H7 (cell line): Measurements from ENCODE around the gene ZBTB7C. TPM values are rescaled to one million over a fixed set of nuclear protein-coding genes. Genes with fewer than 3 reads are reported as not detected.

Source experiments
- DNase-seq: peaks from one replicate; pipeline ENCODE4 v3.0.0; 2012
- H3K27me3 ChIP-seq: 2 replicates; pipeline ENCODE4 v1.6.0; 2011; ENCODE audit warnings: mild to moderate bottlenecking, low read length; ENCODE audit not compliant: control insufficient read depth, insufficient read depth
- H3K36me3 ChIP-seq: replicated peaks from 2 replicates; pipeline ENCODE4 v1.5.1; 2011; ENCODE audit warnings: low read length; ENCODE audit not compliant: control insufficient read depth, insufficient read depth
- H3K4me3 ChIP-seq: 2 replicates; pipeline ENCODE4 v1.5.1; 2011; ENCODE audit warnings: low read depth, mild to moderate bottlenecking, control low read depth, low read length, moderate library complexity; ENCODE audit not compliant: insufficient read depth
- total RNA-seq: library from RNA; depleted of rRNA; stranded (reverse); fragments of >200 nt; shearing (Covaris generic); gene quantifications from 2 replicates; pipeline ENCODE4 v1.2.3, GENCODE V29; 2014

Gene ZBTB7C
- total RNA-seq, 1 experiment from 2014 or later: 0.38 TPM

DNA sequence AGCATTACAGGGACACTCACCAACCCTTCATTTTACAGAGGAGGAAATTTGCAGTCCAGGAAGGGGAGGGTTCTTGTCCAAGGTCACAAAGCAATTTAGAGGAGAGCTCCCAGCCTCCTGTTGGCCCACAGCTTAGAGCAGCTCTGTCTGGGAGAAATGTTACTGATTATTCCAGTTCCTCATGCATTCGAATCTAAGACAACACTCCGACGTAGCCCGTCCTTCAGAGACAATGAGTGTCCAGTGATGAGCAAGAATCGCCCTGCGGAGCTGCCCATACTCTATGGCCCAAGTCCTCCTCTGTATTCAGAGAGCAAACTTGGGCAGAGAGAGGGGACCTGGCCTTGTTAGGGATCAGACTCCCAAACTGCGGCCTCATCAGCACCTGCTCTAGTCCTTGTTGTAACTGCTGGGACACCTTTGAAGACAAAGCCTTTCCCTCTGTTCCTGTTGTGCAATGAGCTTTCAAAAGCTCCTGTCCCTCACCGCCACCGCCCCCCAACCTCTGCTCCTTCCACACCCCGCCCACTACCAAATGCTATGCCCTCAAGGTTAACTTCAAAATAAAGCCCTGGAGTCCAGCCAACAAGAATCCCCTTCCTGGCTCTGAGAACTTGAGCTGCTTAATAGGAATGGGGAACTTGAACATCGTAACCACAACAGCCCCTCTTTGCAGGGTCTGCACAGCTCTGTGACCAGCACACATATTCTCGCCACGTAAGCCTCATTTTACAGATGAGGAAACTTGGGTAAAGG lies 243.9 kb downstream of the ZBTB7C start:
- H3K4me3 ChIP-seq: no peak overlapping the region
- H3K36me3 ChIP-seq: no peaks in the 10 kb centered on the region
- DNase-seq: no peak
- peaks cover 4% of the 10 kb centered on the region for H3K27me3 ChIP-seq

DNA sequence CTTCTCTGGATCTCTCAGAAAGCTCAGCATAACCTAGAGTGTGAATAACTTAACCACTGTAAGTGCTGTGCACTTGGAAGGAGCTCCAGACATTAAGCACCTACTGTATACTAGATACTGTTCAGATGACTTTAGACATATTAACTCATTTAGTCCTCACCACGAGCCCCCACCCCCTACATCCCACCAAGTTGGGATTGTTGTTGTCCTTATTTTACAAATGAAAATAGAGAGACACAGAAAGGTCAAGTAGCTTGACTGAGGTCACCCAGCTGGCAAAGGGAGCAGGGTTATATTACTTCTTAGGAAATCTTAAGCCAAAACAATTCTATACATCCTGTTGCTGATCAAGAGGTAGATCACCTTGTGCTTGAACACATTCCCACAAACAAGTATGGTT lies 244.5 kb downstream of the ZBTB7C start:
- DNase-seq: no peak
- Histone ChIP-seq H3K27me3 (peaks cover 10% of the 10 kb centered on the region), H3K4me3 (no peak overlapping the region), H3K36me3 (no peaks in the 10 kb centered on the region)

GRCh38 chr18:48164116-48164515 lies 245.1 kb downstream of the ZBTB7C start:
- no peak for DNase-seq
- peaks cover 15% of the 10 kb centered on the region for H3K27me3 ChIP-seq
- H3K4me3 ChIP-seq: no peak overlapping the region
- no peaks in the 10 kb centered on the region for H3K36me3 ChIP-seq

- Histone ChIP-seq H3K36me3 (no peaks in the 10 kb centered on the region), H3K27me3 (peaks cover 18% of the 10 kb centered on the region), H3K4me3 (no peak overlapping the region)
- DNase-seq: no peak
These were observed 245.5 kb downstream of the ZBTB7C start for GRCh38 chr18:48163738-48164115.

DNA sequence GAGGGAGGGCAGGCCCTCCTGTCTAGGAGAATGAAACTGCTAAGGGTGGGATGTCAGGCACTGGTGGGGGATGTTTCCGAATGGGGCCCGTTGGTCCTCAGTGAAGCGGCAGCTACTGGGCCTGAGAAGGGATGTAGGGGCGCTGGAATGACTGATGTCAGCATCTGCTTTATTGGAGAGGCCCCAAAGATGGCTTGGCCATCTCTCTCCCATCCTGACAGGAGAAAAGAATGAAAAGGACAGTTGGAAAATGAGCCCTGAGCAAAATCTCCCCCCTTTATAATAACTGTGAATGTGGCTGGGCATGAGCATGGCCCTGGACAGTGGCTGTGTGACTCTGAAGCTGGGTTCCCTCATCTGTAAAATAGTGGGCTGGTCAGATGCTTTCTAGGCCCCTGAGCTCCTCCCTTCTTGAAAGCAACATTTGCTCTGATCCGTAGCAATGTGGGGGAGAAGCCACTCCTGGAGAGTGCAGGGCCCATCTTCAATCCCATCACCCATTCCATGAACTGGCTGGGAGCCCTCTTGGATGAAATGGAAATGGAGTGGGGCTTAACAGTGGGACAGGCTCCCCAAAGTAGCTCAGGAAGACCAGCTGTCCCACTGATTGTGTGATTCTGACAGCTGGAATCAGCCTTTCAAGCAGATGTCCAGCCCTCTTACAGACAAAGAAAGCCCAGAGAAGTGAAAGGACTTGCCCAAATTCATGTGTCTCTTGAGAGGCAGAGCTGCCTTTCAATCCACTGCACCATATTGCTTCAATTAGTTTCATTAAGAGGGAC lies 246.0 kb downstream of the ZBTB7C start:
- H3K4me3 ChIP-seq: no peak overlapping the region
- H3K36me3 ChIP-seq: no peaks in the 10 kb centered on the region

DNA sequence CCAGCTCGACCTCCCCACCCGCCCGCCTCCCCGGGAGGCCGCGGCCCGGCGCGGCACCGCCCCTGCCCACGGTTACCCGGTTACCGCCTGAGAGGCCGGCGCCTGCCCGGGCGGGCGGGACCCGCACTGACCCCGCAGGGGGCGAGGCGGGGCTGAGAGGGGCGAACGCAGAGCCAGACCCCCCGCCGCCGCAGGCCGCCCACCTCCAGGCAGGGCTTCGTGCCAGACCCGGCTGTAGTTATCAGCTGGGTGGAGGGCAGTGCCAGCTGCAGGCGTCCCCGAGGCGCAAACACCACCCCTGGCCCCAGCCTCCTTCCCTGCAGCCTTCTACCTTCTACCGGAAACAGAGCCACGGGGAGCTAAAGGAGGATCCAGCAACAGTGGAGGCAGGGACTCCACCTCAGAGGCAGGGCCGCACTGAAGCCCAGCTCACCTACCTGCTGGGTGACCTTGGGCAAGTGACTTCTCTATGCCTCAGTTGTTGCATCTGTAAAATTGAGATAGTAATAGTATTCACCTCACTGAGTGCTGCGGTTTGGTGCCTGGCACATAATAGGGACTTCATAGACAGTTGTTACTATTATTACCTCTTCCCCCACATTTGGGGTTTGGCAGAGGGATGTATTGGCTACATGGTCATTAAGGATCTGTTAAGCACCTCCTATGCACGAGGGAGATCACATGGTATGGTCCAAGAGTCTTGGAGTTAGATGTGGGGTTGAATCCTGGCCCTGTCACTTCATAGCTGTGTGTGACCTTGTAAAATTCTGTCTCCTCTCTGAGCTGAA lies 247.1 kb downstream of the ZBTB7C start:
- peak overlapping the region; percentile 66 for H3K4me3 ChIP-seq
- no peak for DNase-seq

More for the DNA sequence above, 246.0 kb downstream of the ZBTB7C start:
- no peak for DNase-seq
- peaks cover 21% of the 10 kb centered on the region for H3K27me3 ChIP-seq

GRCh38 chr18:48161191-48161910 lies 247.8 kb downstream of the ZBTB7C start:
- peak; percentile 98 for DNase-seq
- H3K4me3 ChIP-seq: peak overlapping the region; percentile 66
- H3K27me3 ChIP-seq: peaks cover 28% of the 10 kb centered on the region
- H3K36me3 ChIP-seq: no peaks in the 10 kb centered on the region

More for the DNA sequence above, 247.1 kb downstream of the ZBTB7C start:
- Histone ChIP-seq H3K36me3 (no peaks in the 10 kb centered on the region), H3K27me3 (peaks cover 28% of the 10 kb centered on the region)

DNA sequence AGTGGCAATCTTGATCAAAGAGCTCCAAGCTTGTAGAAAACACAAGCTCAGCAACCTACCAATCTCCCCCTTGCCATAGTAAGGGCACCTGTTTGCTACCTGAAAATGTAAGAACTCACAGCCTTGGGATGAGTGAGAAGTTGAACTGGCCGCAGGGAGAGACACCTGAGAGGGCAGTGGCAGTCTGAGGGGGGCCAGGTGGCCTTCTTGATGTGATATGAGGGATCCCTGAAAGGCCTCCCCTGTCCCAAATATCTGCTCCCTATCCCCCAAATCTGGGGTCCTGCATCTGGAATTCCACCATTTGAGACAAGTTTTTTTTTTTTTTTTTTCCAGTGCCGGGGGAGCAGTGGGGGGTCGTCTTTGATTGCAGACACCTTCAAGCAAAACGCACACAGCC lies 248.6 kb downstream of the ZBTB7C start:
- no peak for DNase-seq
- no peak overlapping the region; the same call in 1 of the 2 replicates for H3K4me3 ChIP-seq
- H3K36me3 ChIP-seq: no peaks in the 10 kb centered on the region
- H3K27me3 ChIP-seq: peaks cover 28% of the 10 kb centered on the region

- peaks cover 28% of the 10 kb centered on the region for H3K27me3 ChIP-seq
- H3K36me3 ChIP-seq: no peaks in the 10 kb centered on the region
- DNase-seq: no peak
- H3K4me3 ChIP-seq: no peak overlapping the region
These were observed 249.4 kb downstream of the ZBTB7C start for GRCh38 chr18:48159816-48160215.

DNA sequence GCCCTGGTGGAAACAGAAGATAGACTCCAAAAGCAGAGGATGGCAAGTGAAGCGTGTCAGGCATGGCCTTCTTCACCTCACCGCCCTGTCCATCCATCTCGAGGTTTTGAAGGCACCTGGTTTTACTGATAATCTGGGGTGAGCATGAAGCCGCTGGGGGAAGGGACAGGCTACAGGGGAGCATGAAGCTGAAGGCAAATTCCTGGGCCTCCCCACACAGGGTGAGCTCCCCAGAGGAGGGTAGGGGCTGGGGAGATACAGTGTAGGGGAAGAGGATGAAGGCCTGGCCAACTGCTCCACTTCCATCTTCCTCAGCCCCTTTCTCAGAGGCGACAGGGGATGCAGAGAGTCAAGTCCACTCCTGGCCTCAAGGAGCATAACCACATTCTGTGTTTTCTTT lies 250.5 kb downstream of the ZBTB7C start:
- peaks cover 28% of the 10 kb centered on the region for H3K27me3 ChIP-seq
- no peak overlapping the region for H3K4me3 ChIP-seq
- no peaks in the 10 kb centered on the region for H3K36me3 ChIP-seq
- no peak for DNase-seq

GRCh38 chr18:48157956-48158355 lies 251.2 kb downstream of the ZBTB7C start:
- no peak for DNase-seq
- Histone ChIP-seq H3K36me3 (no peaks in the 10 kb centered on the region), H3K4me3 (no peak overlapping the region)

DNA sequence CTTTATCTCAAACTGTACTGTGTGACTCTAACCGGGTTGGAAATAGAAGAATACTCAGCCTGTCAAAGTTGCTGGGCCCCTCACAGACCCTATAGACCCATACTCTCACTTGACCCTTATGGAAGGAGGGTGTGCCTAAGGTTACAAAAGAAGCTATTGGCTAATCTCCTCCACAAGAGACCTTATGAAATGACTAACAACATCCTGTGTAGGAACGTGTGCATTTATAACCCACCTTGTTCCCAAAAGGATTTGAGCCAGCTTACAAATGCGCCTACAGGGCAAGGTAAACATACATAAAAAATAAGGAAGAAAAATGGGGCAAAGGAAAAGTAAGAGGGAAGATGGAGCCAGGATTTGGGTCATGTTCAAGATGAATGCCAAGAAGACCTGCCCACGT lies 253.3 kb downstream of the ZBTB7C start:
- H3K27me3 ChIP-seq: peaks cover 28% of the 10 kb centered on the region
- H3K4me3 ChIP-seq: no peak overlapping the region
- no peaks in the 10 kb centered on the region for H3K36me3 ChIP-seq
- no peak for DNase-seq

More at GRCh38 chr18:48157956-48158355, 251.2 kb downstream of the ZBTB7C start:
- H3K27me3 ChIP-seq: peaks cover 28% of the 10 kb centered on the region

DNA sequence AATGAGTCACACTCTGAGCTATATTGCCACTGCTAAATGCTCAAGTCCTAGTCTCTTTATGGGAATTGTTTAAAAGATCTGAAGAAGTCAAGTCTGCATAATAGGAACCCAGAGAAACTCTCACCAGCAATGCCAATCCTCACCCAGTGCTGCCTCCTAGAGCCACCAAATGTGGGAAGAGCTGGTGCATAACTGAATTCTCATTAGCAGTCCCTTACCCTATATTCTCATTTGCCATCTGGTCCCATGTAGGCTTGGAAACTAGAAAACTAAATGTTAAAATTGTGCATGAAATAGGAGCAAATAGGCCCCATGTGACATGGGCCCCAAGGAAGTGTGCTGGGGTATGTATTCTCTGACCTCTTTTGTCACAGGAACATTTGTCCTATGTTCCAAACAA lies 254.4 kb downstream of the ZBTB7C start:
- Histone ChIP-seq H3K27me3 (peaks cover 20% of the 10 kb centered on the region), H3K36me3 (no peaks in the 10 kb centered on the region)

More for the DNA sequence above, 254.4 kb downstream of the ZBTB7C start:
- no peak for DNase-seq
- H3K4me3 ChIP-seq: no peak overlapping the region
